Measurements from ENCODE around the gene MPRIP.
"Not testable (repeated sequence)": the region's sequence is repeated elsewhere in the genome, so short reads cannot be mapped to it uniquely, and the experiment has no call there.

Gene MPRIP

GRCh38 chr17:17188586-17188985 lies 146.3 kb downstream of the MPRIP start:
- no peak for TF ChIP-seq CTCF (IDR thresholded peaks at IDR 0.05; ENCODE audit: control insufficient read depth, extremely low read depth, insufficient read depth)
- no peak for DNase-seq (ENCODE audit: low read depth)
- H3K4me3 ChIP-seq (ENCODE audit: low read depth, low read length), result no peak overlapping the region

- no peak for DNase-seq (ENCODE audit: low read depth)
- H3K4me3 ChIP-seq (ENCODE audit: low read depth, low read length), result no peak overlapping the region
Observed at GRCh38 chr17:17189559-17189958, 147.3 kb downstream of the MPRIP start.

GRCh38 chr17:17190188-17190587 lies 147.9 kb downstream of the MPRIP start:
- TF ChIP-seq CTCF (IDR thresholded peaks at IDR 0.05; ENCODE audit: control insufficient read depth, extremely low read depth, insufficient read depth), result no peak
- no peak overlapping the region for H3K4me3 ChIP-seq (ENCODE audit: low read depth, low read length)
- no peak for DNase-seq (ENCODE audit: low read depth)

More at GRCh38 chr17:17189559-17189958, 147.3 kb downstream of the MPRIP start:
- TF ChIP-seq CTCF (IDR thresholded peaks at IDR 0.05; ENCODE audit: control insufficient read depth, extremely low read depth, insufficient read depth), result no peak

GRCh38 chr17:17191346-17191792 lies 149.1 kb downstream of the MPRIP start:
- no peak for DNase-seq (ENCODE audit: low read depth)
- TF ChIP-seq CTCF (IDR thresholded peaks at IDR 0.05; ENCODE audit: control insufficient read depth, extremely low read depth, insufficient read depth), result no peak
- no peak overlapping the region for H3K4me3 ChIP-seq (ENCODE audit: low read depth, low read length)

- no peak for DNase-seq (ENCODE audit: low read depth)
- no peak for TF ChIP-seq CTCF (IDR thresholded peaks at IDR 0.05; ENCODE audit: control insufficient read depth, extremely low read depth, insufficient read depth)
- no peak overlapping the region for H3K4me3 ChIP-seq (ENCODE audit: low read depth, low read length)
Observed at GRCh38 chr17:17191961-17192381, 149.7 kb downstream of the MPRIP start.

- H3K4me3 ChIP-seq (ENCODE audit: low read depth, low read length); DNase-seq (ENCODE audit: low read depth): not testable (repeated sequence)
Observed at GRCh38 chr17:17195466-17195865, 153.2 kb downstream of the MPRIP start.

- H3K4me3 ChIP-seq (ENCODE audit: low read depth, low read length), result no peak overlapping the region
- no peak for TF ChIP-seq CTCF (IDR thresholded peaks at IDR 0.05; ENCODE audit: control insufficient read depth, extremely low read depth, insufficient read depth)
- DNase-seq (ENCODE audit: low read depth), result no peak
Observed at GRCh38 chr17:17196776-17197175, 154.5 kb downstream of the MPRIP start.

All from LNCaP clone FGC (cell line).